Mesendoderm (in vitro differentiated cells): Measurements from ENCODE around the gene PCDHB6.
"Not testable (repeated sequence)": the region's sequence is repeated elsewhere in the genome, so short reads cannot be mapped to it uniquely, and the experiment has no call there.

Source experiments
- DNase-seq: peaks from one replicate; pipeline ENCODE4 v3.0.0; 2013
- H2AK5ac ChIP-seq: 2 replicates; pipeline ENCODE4 v1.6.1; 2013; ENCODE audit warnings: low read length, inconsistent platforms
- H2BK120ac ChIP-seq: 2 replicates; pipeline ENCODE4 v1.6.1; 2013; ENCODE audit warnings: low read depth, mild to moderate bottlenecking, low read length, moderate library complexity, mixed read lengths
- H2BK15ac ChIP-seq: replicated peaks from 2 replicates; pipeline ENCODE4 v1.6.1; 2013; ENCODE audit warnings: low read depth, mild to moderate bottlenecking, moderate library complexity
- H2BK5ac ChIP-seq: 2 replicates; pipeline ENCODE4 v1.6.1; 2013; ENCODE audit warnings: low read length, inconsistent platforms
- H3K18ac ChIP-seq: 2 replicates; pipeline ENCODE4 v1.6.1; 2013; ENCODE audit warnings: mild to moderate bottlenecking, low read length, mixed read lengths
- H3K23ac ChIP-seq: one replicate; pipeline ENCODE4 v1.6.1; 2013; ENCODE audit warnings: low read length
- H3K27ac ChIP-seq: 2 replicates; pipeline ENCODE4 v1.5.1; 2013; ENCODE audit warnings: low read depth, mild to moderate bottlenecking, inconsistent platforms, low read length, moderate library complexity
- H3K27me3 ChIP-seq: 2 replicates; pipeline ENCODE4 v1.6.1; 2013; ENCODE audit warnings: low read length, control low read depth, mild to moderate bottlenecking, inconsistent platforms; ENCODE audit not compliant: insufficient read depth, poor library complexity
- H3K36me3 ChIP-seq: 2 replicates; pipeline ENCODE4 v1.6.1; 2013; ENCODE audit warnings: low read length, inconsistent platforms; ENCODE audit not compliant: control insufficient read depth, insufficient read depth
- H3K4ac ChIP-seq: one replicate; pipeline ENCODE4 v1.6.1; 2013; ENCODE audit warnings: low read depth, mild to moderate bottlenecking, low read length, moderate library complexity
- H3K4me1 ChIP-seq: 2 replicates; pipeline ENCODE4 v1.6.1; 2013; ENCODE audit warnings: low read depth, low read length, inconsistent platforms; ENCODE audit not compliant: control insufficient read depth
- H3K4me2 ChIP-seq: 2 replicates; pipeline ENCODE4 v1.6.1; 2013; ENCODE audit warnings: low read length
- H3K4me3 ChIP-seq: 2 replicates; pipeline ENCODE4 v1.5.1; 2013; ENCODE audit warnings: mild to moderate bottlenecking, low read length
- H3K56ac ChIP-seq: one replicate; pipeline ENCODE4 v1.6.1; 2013; ENCODE audit warnings: low read length
- H3K79me1 ChIP-seq: 2 replicates; pipeline ENCODE4 v1.6.1; 2013; ENCODE audit warnings: low read length, inconsistent platforms
- H3K79me2 ChIP-seq: 2 replicates; pipeline ENCODE4 v1.6.1; 2013; ENCODE audit warnings: mild to moderate bottlenecking, low read length; ENCODE audit not compliant: control insufficient read depth, insufficient read depth
- H3K9ac ChIP-seq: 2 replicates; pipeline ENCODE4 v1.6.1; 2013; ENCODE audit warnings: low read length, inconsistent platforms
- H4K5ac ChIP-seq: one replicate; pipeline ENCODE4 v1.6.1; 2013; ENCODE audit warnings: low read length
- H4K8ac ChIP-seq: one replicate; pipeline ENCODE4 v1.6.1; 2013; ENCODE audit warnings: low read depth, mild to moderate bottlenecking, control low read depth, low read length, moderate library complexity
- WGBS: extraction: QIAGEN DNeasy Blood & Tissue Kit; methylation state at CpG from one replicate; pipeline ENCODE4 v1.1.7; 2013; ENCODE audit warnings: low lambda C conversion rate, missing lambda C conversion rate; ENCODE audit not compliant: insufficient coverage; ENCODE audit errors: extremely low coverage; 5-methylcytosine and 5-hydroxymethylcytosine counted together

The PCDHB6 gene

GRCh38 chr5:141188682-141189081 is 38.8 kb downstream of the PCDHB6 start:
- not testable (repeated sequence) for H2BK120ac ChIP-seq, H3K18ac ChIP-seq, H3K27ac ChIP-seq, H3K36me3 ChIP-seq, H4K5ac ChIP-seq, H3K4ac ChIP-seq, H3K79me2 ChIP-seq, H3K23ac ChIP-seq, H3K4me1 ChIP-seq, H3K79me1 ChIP-seq, DNase-seq, H3K56ac ChIP-seq, H3K4me3 ChIP-seq, H3K27me3 ChIP-seq, H4K8ac ChIP-seq, H2BK15ac ChIP-seq, H3K9ac ChIP-seq, H3K4me2 ChIP-seq, H2BK5ac ChIP-seq, H2AK5ac ChIP-seq
- WGBS: no CpG with 5 or more reads among the region's 37 CpGs

DNA sequence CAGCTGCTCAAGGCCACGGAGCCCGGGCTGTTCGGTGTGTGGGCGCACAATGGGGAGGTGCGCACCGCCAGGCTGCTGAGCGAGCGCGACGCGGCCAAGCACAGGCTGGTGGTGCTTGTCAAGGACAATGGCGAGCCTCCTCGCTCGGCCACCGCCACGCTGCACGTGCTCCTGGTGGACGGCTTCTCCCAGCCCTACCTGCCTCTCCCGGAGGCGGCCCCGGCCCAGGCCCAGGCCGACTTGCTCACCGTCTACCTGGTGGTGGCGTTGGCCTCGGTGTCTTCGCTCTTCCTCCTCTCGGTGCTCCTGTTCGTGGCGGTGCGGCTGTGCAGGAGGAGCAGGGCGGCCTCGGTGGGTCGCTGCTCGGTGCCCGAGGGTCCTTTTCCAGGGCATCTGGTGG is 39.3 kb downstream of the PCDHB6 start:
- not testable (repeated sequence) for H2AK5ac ChIP-seq, H3K4me3 ChIP-seq, H3K79me1 ChIP-seq, H3K23ac ChIP-seq, H4K8ac ChIP-seq, H3K4me2 ChIP-seq, H2BK15ac ChIP-seq, H3K27ac ChIP-seq, H3K56ac ChIP-seq, H2BK5ac ChIP-seq, H3K9ac ChIP-seq, H3K27me3 ChIP-seq, H4K5ac ChIP-seq, H3K79me2 ChIP-seq, DNase-seq, H3K36me3 ChIP-seq, H3K18ac ChIP-seq, H3K4me1 ChIP-seq, H3K4ac ChIP-seq, H2BK120ac ChIP-seq
- WGBS: no CpG with 5 or more reads among the region's 35 CpGs

GRCh38 chr5:141192110-141192725 is 42.4 kb downstream of the PCDHB6 start, which contains the start of gene PCDHB10:
PCDHB10 (plus strand) TSS chr5:141192353; CDS start chr5:141192553, 200 bp downstream.
- no peaks in the 10 kb centered on the region for H3K4me1 ChIP-seq
- no peak within 1 kb of the TSS for H4K8ac ChIP-seq
- H2BK5ac ChIP-seq: no peak within 1 kb of the TSS
- H3K4me3 ChIP-seq: no peak within 1 kb of the TSS
- peak within 1 kb of the TSS; percentile 5 for H3K4me2 ChIP-seq
- no peak within 1 kb of the TSS for H3K27ac ChIP-seq
- H3K27me3 ChIP-seq: no peaks in the 10 kb centered on the region
- no peaks in the 10 kb centered on the region for H3K79me1 ChIP-seq
- no peak within 1 kb of the TSS for H3K9ac ChIP-seq
- H3K23ac ChIP-seq: no peak within 1 kb of the TSS
- no peak within 1 kb of the TSS for H2AK5ac ChIP-seq
- no peak within 1 kb of the TSS for H3K18ac ChIP-seq
- WGBS: no CpG with 5 or more reads among the region's 10 CpGs
- peak within 1 kb of the TSS; percentile 6 for H3K56ac ChIP-seq
- H3K4ac ChIP-seq: no peak within 1 kb of the TSS
- no peaks in the 10 kb centered on the region for H3K79me2 ChIP-seq
- H3K36me3 ChIP-seq: no peaks in the 10 kb centered on the region
- peak; percentile 78 for DNase-seq
- H4K5ac ChIP-seq: no peak within 1 kb of the TSS
- H2BK120ac ChIP-seq: no peak within 1 kb of the TSS
- no peak within 1 kb of the TSS for H2BK15ac ChIP-seq

GRCh38 chr5:141194332-141194731 is 44.5 kb downstream of the PCDHB6 start:
- H2BK5ac ChIP-seq, H3K4me1 ChIP-seq, H3K79me2 ChIP-seq, H3K27ac ChIP-seq, H3K79me1 ChIP-seq, H2BK15ac ChIP-seq, H3K4me3 ChIP-seq, H2BK120ac ChIP-seq, DNase-seq, H2AK5ac ChIP-seq, H3K4ac ChIP-seq, H3K36me3 ChIP-seq, H3K56ac ChIP-seq, H3K23ac ChIP-seq, H4K8ac ChIP-seq, H3K27me3 ChIP-seq, H4K5ac ChIP-seq, H3K18ac ChIP-seq, H3K4me2 ChIP-seq, H3K9ac ChIP-seq: not testable (repeated sequence)
- no CpG with 5 or more reads among the region's 37 CpGs for WGBS

GRCh38 chr5:141196363-141196762 is 46.5 kb downstream of the PCDHB6 start:
- Histone ChIP-seq H3K4ac (no peak overlapping the region), H3K79me2 (no peaks in the 10 kb centered on the region), H3K27me3 (no peaks in the 10 kb centered on the region), H3K4me2 (no peak overlapping the region), H4K5ac (no peak overlapping the region), H3K4me3 (no peak overlapping the region), H3K18ac (no peak overlapping the region), H3K4me1 (no peaks in the 10 kb centered on the region), H2BK120ac (no peak overlapping the region), H2BK15ac (no peak overlapping the region), H2BK5ac (no peak overlapping the region), H3K36me3 (no peaks in the 10 kb centered on the region), H3K23ac (no peak overlapping the region), H3K9ac (no peak overlapping the region), H3K79me1 (no peaks in the 10 kb centered on the region), H3K27ac (no peak overlapping the region), H2AK5ac (no peak overlapping the region), H3K56ac (no peak overlapping the region), H4K8ac (no peak overlapping the region)
- WGBS: no CpG with 5 or more reads among the region's 3 CpGs
- no peak for DNase-seq
